ENCODE results near the gene SPATA2.
"Not testable (repeated sequence)": the region's sequence is repeated elsewhere in the genome, so short reads cannot be mapped to it uniquely, and the experiment has no call there.

SPATA2 gene

GRCh38 chr20:49867453-49868215, 47.7 kb downstream of the SPATA2 start:
- Mint-ChIP-seq H3K36me3 (ENCODE audit: low read depth) (peaks cover 31% of the 10 kb centered on the region), H3K27me3 (no peaks in the 10 kb centered on the region), H3K4me3 (no peak overlapping the region), H3K4me1 (ENCODE audit: low read depth) (no peaks in the 10 kb centered on the region), H3K27ac (peak overlapping the region; percentile 21), H3K9me3 (no peaks in the 10 kb centered on the region)

- no peak overlapping the region for H3K27ac Mint-ChIP-seq
- H3K4me1 Mint-ChIP-seq (ENCODE audit: low read depth): no peaks in the 10 kb centered on the region
- H3K36me3 Mint-ChIP-seq (ENCODE audit: low read depth): peaks cover 31% of the 10 kb centered on the region
- no peaks in the 10 kb centered on the region for H3K9me3 Mint-ChIP-seq
- no peak overlapping the region for H3K4me3 Mint-ChIP-seq
- H3K27me3 Mint-ChIP-seq: no peaks in the 10 kb centered on the region
These were observed 49.3 kb downstream of the SPATA2 start for GRCh38 chr20:49866051-49866450.

- Mint-ChIP-seq H3K9me3 (no peaks in the 10 kb centered on the region), H3K4me1 (ENCODE audit: low read depth) (no peaks in the 10 kb centered on the region), H3K27me3 (no peaks in the 10 kb centered on the region), H3K27ac (no peak overlapping the region), H3K36me3 (ENCODE audit: low read depth) (peaks cover 35% of the 10 kb centered on the region), H3K4me3 (no peak overlapping the region)
These were observed 49.8 kb downstream of the SPATA2 start for GRCh38 chr20:49865559-49865958.

- H3K4me3 Mint-ChIP-seq: no peak overlapping the region
- peaks cover 30% of the 10 kb centered on the region for H3K36me3 Mint-ChIP-seq (ENCODE audit: low read depth)
- H3K4me1 Mint-ChIP-seq (ENCODE audit: low read depth): no peaks in the 10 kb centered on the region
- H3K27ac Mint-ChIP-seq: no peak overlapping the region
- H3K9me3 Mint-ChIP-seq: no peaks in the 10 kb centered on the region
- H3K27me3 Mint-ChIP-seq: no peaks in the 10 kb centered on the region
These were observed 51.7 kb downstream of the SPATA2 start for GRCh38 chr20:49863666-49864065.

GRCh38 chr20:49862607-49863200, 52.6 kb downstream of the SPATA2 start:
- Mint-ChIP-seq H3K4me1 (ENCODE audit: low read depth) (no peaks in the 10 kb centered on the region), H3K27ac (no peak overlapping the region), H3K9me3 (no peaks in the 10 kb centered on the region), H3K27me3 (no peaks in the 10 kb centered on the region), H3K36me3 (ENCODE audit: low read depth) (peaks cover 35% of the 10 kb centered on the region), H3K4me3 (no peak overlapping the region)

GRCh38 chr20:49861232-49861631, 54.1 kb downstream of the SPATA2 start:
- not testable (repeated sequence) for H3K27me3 Mint-ChIP-seq; H3K9me3 Mint-ChIP-seq; H3K4me3 Mint-ChIP-seq; H3K4me1 Mint-ChIP-seq (ENCODE audit: low read depth); H3K27ac Mint-ChIP-seq
- peaks cover 36% of the 10 kb centered on the region for H3K36me3 Mint-ChIP-seq (ENCODE audit: low read depth)

GRCh38 chr20:49859807-49860206, 55.5 kb downstream of the SPATA2 start:
- Mint-ChIP-seq H3K4me3 (no peak overlapping the region), H3K27me3 (no peaks in the 10 kb centered on the region), H3K4me1 (ENCODE audit: low read depth) (no peaks in the 10 kb centered on the region), H3K36me3 (ENCODE audit: low read depth) (peaks cover 29% of the 10 kb centered on the region), H3K9me3 (no peaks in the 10 kb centered on the region), H3K27ac (no peak overlapping the region)

- Mint-ChIP-seq H3K27me3 (no peaks in the 10 kb centered on the region), H3K4me3 (no peak overlapping the region), H3K9me3 (no peaks in the 10 kb centered on the region), H3K36me3 (ENCODE audit: low read depth) (peaks cover 27% of the 10 kb centered on the region), H3K27ac (no peak overlapping the region), H3K4me1 (ENCODE audit: low read depth) (peaks cover 3% of the 10 kb centered on the region)
These were observed 56.3 kb downstream of the SPATA2 start for GRCh38 chr20:49859011-49859410.

GRCh38 chr20:49858076-49858585, 57.2 kb downstream of the SPATA2 start:
- no peaks in the 10 kb centered on the region for H3K27me3 Mint-ChIP-seq
- H3K4me3 Mint-ChIP-seq: no peak overlapping the region
- no peaks in the 10 kb centered on the region for H3K9me3 Mint-ChIP-seq
- peaks cover 3% of the 10 kb centered on the region for H3K4me1 Mint-ChIP-seq (ENCODE audit: low read depth)
- no peak overlapping the region for H3K27ac Mint-ChIP-seq
- H3K36me3 Mint-ChIP-seq (ENCODE audit: low read depth): peaks cover 31% of the 10 kb centered on the region

GRCh38 chr20:49856904-49857303, 58.4 kb downstream of the SPATA2 start:
- Mint-ChIP-seq H3K27me3 (no peaks in the 10 kb centered on the region), H3K27ac (no peak overlapping the region), H3K4me3 (no peak overlapping the region), H3K4me1 (ENCODE audit: low read depth) (peaks cover 3% of the 10 kb centered on the region), H3K9me3 (no peaks in the 10 kb centered on the region), H3K36me3 (ENCODE audit: low read depth) (peaks cover 38% of the 10 kb centered on the region)

- Mint-ChIP-seq H3K27me3 (no peaks in the 10 kb centered on the region), H3K36me3 (ENCODE audit: low read depth) (peaks cover 54% of the 10 kb centered on the region), H3K9me3 (no peaks in the 10 kb centered on the region), H3K4me3 (no peak overlapping the region), H3K27ac (no peak overlapping the region), H3K4me1 (ENCODE audit: low read depth) (peaks cover 3% of the 10 kb centered on the region)
These were observed 61.0 kb downstream of the SPATA2 start for GRCh38 chr20:49854190-49854875.

- peaks cover 3% of the 10 kb centered on the region for H3K4me1 Mint-ChIP-seq (ENCODE audit: low read depth)
- peaks cover 61% of the 10 kb centered on the region for H3K36me3 Mint-ChIP-seq (ENCODE audit: low read depth)
- H3K9me3 Mint-ChIP-seq: no peaks in the 10 kb centered on the region
- no peak overlapping the region for H3K27ac Mint-ChIP-seq
- no peak overlapping the region for H3K4me3 Mint-ChIP-seq
- H3K27me3 Mint-ChIP-seq: no peaks in the 10 kb centered on the region
These were observed 61.7 kb downstream of the SPATA2 start for GRCh38 chr20:49853640-49854039.
